GM10847 (cell line): ENCODE measurements around the gene CLDN6.

Experiments
- POLR2A ChIP-seq: IDR thresholded peaks from 2 replicates; pipeline ENCODE4 v1.6.1; 2011; ENCODE audit not compliant: insufficient read length; ENCODE audit errors: extremely low read depth

The CLDN6 gene

DNA sequence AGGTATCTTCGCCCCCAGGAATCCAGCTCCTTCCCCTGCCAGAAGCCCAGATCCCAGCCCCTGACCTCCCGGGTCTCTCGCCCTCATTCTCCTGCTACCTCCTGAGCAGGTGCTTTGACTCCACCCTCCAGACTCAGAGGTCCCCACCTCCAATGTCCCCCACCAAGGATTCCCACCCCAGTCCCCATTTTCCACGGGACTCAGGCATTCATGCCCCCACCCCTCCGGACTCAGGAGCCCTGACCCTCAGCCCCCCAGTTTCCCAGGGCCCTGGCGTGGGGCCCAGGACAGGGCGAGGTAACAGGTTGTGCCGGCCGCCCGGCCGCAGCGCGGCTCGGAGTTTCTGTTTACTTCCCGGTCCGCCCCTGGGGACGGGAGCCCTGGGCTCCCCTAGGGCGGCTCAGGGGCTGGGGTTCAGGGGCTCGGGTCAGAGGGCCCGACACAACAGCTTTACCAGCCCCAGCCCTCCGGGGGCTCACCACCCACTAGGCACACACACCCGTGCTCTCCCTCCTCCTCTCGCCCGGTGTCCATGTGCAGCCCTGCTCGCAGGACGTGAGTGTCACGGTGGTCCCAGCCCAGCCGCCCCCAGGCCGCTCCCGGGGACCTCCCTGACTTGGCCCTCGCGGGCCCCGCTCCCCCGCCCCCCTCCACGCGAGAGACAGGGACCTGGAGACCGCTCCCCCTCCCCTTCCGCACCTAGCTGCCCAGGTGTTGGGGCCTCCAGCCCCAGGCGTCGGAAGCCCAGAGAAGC is 18.2 kb upstream of the CLDN6 start:
- TF ChIP-seq POLR2A = no peak

DNA sequence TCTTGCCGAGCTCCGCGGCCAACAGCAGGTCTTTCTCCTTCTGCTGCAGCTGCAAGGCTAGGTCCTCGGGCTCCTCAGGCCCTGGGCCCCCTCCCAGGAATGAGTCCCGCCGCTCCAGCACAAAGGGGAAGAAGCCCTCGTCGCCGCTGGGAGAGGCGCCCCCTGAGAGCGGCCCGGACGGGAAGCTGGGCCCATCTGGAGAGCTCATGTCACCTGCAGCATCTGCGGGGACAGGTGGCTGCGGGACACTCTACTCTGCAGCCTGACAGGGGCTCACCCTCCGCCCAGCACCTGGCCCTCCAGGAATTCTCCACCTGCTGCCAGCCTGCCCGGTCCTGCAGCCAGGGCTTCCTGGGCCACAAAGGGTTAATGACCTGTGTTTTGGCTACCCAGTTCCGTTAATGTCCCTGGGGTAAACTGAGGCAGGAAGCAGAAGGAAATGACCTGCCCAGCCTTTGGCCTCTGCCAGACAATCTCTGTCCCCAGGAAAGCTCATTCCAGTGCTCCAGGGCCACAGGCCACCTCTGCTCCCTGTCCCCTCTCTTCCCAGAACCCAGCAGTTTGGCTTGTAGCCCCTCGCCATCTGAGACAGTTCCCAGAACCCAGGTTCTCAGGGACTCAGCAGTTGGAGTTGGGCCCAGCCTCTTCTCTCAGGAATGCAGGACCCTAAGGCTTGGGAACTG is 17.4 kb upstream of the CLDN6 start:
- TF ChIP-seq POLR2A = no peak

DNA sequence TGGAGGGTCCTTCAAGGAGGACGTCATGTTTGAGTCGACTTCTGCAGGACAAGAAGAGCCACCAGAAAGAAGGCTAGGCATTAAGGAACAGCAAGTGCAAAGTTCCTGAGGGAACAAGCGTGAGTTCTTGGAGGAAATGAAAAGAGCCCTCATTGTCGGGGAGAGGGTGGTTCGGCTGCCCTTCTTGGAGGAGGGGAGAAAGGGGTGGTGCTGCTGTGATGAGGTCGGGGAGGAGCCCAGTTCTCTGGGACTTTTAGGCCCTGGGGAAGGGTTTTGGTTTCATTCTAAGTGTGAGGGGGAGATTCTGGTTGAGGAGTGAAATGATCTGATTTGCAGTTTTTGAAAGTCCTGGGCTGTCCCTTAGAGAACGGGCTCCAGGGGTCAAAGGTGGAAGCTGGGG is 14.6 kb upstream of the CLDN6 start:
- no peak for TF ChIP-seq POLR2A

DNA sequence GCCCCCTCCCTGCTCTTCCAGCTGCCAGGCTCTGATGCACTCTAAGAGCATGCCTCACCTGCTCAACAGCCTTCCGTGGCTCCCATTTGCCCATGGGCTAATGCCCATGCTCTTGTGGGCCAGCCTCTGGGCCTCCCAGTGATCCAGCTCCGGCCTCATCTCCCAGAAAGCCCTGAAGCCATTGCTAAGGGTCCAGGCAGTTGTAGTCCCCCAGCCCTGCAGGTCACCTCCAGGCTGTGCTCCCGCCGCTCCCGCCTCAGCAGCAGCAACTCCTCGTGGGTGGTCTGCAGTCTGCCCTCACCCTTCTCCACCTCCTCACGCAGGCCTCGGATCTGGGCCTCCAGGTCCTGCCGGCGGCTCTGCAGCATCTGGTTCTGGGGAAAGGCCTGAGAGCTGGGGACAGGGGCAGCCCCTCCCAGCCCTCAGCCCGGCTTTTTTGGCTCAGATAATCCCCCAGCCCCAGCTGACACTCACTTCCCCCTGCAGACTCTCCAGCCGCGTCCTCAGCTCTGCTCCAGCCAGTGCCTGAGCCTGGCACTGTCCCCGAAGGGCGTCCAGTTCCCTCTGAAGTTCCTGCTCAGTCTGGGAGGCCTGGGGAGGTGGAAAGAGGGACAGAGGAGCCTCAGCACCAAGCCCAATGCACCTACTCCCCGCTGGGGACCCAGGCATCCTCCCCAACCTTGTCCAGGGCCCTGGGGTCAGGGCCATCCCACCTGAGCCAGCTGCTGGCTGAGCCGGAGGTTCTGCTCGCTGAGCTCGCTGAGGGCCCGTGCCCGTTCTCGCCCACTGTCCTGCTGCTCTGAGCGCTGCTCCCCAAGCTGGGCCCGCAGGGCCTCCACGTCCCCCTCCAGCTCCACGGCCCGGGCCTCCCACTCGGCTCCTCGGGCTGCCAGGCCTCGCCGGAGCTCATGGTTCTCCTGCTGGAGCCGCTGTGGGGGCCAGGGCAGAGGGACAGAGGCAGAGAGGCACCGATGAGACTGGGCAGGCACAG is 12.5 kb upstream of the CLDN6 start:
- no peak for TF ChIP-seq POLR2A

DNA sequence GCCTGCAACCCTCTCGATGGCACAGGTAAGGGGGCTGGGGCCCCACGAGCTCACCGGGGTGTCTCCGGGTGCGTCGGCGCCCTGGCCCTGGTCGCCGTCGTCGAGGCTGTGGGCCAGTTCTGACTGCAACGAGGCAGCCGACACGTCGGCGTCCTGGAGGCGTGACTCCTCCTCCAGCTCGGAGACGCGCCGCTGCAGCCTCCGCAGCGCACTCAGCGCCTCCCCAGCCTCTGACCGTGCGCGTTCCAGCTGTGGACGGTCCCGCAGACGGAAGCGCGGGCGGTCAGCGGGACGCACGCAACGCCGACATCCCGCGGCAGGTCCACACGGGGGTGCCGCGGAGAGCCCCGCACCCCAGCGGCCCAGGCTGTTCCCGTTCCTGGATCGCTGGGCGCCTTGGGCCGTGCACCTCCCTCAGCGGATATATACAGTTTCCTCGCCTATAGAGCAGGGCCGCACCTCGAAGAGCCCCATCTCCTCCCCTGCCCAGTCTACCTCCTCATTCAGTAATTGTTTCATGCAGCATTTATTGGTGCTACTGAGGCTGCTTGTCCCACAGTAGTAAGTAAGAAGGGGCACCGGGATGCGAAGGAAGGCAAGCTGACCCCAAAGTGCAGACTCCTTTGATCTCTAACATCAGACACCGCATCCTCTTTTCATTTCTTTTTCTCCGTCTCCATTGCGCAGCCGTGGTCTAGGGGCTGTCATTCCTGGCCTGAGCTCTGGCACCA is 11.7 kb upstream of the CLDN6 start:
- TF ChIP-seq POLR2A = no peak

DNA sequence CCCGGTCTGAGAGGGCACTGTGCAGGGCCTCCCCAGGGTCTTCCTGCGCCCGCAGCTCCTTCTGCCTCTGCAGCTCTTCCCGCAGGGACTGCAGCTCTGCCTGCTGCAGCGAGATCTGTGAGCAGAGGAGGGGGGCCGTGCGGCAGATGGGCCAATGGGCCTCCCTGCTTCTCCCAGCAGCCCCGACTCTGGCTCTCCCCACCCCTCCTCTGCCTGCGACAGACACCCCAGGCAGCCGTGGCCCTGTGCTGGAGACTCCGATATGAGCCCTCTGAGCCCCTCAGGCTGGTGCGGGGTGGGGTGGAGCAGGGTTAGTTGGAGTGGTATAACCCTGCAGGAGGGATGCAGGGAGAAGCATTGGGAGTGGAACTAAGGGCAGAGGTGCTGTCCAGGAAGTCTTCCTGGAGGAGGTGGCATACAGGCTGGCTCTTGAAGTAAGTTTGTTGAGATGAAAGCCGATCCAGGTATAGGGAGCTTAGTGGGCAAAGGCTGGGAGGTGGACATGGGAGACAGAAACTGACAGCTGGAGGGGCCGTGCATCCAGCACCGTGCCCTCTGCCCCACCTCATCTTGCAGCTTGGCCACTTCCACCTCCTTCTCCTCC is 10.8 kb upstream of the CLDN6 start:
- no peak for TF ChIP-seq POLR2A

DNA sequence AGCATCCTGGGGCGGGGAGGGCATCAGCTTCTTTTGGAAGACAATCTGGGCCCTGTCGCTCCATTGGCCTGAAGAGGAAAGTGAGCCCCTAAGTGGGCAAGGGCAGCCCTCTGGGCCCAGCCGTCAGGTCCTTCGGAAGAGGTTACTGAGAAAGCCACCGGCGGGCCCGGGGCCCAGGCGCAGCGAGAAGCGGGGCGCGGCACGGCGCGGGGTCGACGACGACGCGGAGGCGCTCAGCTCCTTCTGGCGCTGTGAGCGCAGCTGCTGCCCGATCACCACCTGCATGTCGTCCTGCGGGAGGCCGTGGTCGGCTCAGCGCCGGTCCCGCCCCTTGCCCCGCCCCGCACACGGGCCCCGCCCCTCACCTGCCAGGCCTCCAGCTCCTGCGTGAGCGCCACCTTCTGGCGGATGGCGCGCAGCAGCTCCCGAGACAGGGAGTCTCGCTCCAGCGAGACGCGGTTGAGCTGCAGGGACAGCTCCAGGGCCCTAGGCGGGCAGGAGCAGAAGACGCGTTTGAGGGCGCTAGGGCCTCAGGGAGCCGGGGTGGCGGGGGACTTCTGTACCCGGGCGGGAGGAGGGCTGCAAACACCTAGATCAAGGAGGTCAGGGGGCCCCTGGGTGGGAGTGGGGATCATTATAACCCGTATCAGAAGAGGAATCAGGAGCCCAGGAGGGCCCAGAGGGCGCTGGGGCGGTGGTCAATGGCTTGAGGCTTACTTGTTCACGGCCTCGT is 10.2 kb upstream of the CLDN6 start:
- no peak for TF ChIP-seq POLR2A

DNA sequence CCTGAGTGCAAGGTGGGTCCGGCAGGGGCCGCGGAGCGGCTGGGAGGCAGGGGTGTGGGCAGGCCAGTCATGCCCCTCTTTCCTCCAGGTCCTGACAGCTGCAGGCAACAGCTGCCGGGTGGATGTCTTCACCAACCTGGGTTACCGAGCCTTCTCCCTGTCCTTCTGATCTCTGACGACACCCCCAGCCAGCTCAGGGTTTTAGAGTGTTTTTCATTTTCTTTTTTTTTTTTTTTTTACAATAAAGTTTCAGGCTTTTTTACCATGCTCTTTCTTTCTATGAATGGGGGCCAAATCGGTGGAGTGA is 9.5 kb upstream of the CLDN6 start:
- TF ChIP-seq POLR2A = no peak

DNA sequence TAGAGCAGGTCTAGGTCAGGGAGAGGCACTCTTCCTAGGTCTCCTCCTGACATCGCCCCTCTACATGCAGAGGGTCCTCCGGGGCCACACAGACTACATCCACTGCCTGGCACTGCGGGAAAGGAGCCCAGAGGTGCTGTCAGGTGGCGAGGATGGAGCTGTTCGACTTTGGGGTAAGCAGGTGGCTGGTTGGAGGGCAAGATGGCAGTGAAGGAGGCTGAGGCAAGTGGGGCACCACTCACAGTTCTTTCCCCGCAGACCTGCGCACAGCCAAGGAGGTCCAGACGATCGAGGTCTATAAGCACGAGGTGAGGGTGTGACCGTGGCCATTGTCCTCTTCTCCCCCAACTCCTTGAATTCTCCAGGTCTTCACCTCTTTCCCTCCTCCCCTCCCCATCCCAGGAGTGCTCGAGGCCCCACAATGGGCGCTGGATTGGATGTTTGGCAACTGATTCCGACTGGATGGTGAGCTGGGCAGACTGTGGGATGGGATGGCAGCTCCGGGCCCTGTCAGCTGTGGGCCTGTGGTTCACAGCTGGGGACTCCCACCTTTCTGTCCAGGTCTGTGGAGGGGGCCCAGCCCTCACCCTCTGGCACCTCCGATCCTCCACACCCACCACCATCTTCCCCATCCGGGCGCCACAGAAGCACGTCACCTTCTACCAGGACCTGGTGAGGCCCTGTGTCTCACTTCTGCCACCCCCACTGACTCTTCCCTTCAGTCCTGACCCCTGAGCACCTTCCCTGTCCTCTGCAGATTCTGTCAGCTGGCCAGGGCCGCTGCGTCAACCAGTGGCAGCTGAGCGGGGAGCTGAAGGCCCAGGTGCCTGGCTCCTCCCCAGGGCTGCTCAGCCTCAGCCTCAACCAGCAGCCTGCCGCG is 8.9 kb upstream of the CLDN6 start:
- no peak for TF ChIP-seq POLR2A

DNA sequence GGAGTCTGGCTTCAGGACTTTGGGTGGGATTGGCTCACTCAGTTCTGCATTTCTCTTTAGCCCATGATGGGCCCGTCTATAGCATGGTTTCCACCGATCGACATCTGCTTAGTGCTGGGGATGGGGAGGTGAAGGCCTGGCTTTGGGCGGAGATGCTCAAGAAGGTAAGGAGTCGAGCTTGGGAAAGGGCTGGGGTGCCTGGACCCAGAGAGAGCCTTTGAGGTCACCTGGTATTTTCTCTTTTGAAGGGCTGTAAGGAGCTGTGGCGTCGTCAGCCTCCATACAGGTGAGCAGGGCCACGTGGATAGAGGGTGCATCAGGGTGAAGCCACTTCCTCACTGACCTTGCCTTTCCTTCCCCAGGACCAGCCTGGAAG is 8.0 kb upstream of the CLDN6 start:
- no peak for TF ChIP-seq POLR2A

DNA sequence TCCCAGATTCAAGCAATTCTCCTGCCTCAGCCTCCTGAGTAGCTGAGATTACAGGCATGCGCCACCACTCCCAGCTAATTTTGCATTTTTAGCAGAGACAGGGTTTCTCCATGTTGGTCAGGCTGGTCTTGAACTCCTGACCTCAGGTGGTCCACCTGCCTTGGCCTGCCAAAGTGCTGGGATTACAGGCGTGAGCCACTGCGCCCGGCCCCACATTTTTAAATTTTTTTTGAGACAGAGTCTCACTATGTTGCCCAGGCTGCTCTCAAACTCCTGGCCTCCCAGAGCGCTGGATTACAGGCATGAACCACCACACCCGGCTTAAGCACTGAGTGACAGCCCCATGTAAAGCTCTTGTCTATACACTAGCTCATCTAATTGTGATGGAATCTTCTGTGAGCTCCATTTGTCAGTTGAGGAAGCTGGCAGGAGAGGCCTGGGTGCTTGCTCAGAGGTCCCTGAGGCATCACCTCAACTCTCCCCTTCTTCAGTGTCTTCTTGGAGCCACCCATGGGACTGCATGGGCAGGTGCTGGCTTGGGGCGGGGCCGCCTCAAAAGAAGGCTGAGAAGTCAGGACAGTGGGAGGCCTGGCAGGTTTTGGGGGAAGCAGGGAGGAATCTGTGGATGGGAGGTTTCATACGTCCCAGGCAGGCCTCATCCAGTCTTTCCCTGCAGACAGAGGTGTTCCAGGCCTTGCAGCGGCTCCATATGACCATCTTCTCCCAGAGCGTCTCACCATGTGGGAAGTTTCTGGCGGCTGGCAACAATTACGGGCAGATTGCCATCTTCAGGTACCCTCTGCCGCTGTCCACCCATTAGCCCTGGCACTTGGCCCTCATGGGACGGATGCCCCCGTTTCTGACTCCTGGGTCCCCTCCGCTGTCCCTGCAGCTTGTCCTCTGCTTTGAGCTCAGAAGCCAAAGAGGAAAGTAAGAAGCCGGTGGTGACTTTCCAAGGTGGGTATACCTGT is 7.3 kb upstream of the CLDN6 start:
- TF ChIP-seq POLR2A = no peak
